ENCODE measurements around the gene CDON. TPM values are rescaled to one million over a fixed set of nuclear protein-coding genes. Genes with fewer than 3 reads are reported as not detected.

The CDON gene
- total RNA-seq, 1 experiment from 2014 or later: 10.1 TPM

DNA sequence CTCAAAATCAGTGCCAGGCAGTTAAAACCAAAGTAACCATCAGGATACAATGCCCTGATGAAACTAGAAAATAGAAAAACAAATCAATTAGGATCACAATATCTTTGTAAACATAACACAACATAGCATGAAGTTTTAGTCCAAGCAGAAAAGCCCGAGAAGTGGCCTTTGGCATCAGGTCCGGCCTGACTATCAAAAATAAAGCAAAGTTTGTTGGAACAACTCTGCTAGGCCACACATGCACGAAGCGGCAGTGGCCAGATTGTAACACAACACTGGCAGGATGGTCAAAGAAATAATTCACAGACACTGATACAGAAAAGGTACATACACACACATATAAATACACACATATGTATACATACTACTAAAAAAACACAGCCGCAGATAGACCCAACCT, 26.9 kb downstream of the CDON start:
- CTCF ChIA-PET: no interaction called here
- ATAC-seq: no peak

DNA sequence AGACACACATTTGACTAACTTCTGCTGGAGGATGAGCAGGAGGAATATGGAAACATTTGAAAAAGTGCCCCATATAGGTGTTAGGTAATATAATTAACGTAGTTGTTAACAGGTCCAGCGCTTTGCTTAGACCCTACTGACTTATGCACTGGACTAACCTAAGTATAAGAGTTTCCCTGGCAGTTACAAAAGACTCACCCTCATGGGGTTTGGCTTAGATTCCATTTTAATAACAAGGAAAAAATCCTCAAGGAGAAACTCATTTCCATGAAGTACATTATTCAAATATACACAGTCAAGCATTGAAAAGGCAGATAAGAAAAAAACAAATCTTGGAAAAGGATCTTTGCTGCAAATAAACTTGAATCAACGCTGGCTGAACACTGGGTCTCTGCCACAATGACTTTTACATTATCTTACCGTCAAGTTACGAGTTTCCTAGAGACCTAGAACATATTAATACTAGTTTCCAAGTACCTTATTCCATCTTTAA, 27.7 kb downstream of the CDON start:
- Histone ChIP-seq H3K79me2 (ENCODE audit: low read length) (no peaks in the 10 kb centered on the region), H3K4me3 (ENCODE audit: low read length) (no peak overlapping the region), H4K20me1 (ENCODE audit: low read length) (no peaks in the 10 kb centered on the region), H3K9ac (ENCODE audit: low read length) (no peak overlapping the region), H3K4me2 (ENCODE audit: low read length) (no peak overlapping the region), H3K27me3 (ENCODE audit: low read length) (no peaks in the 10 kb centered on the region), H2AFZ (ENCODE audit: low read length) (no peak overlapping the region), H3K9me3 (ENCODE audit: low read length) (no peaks in the 10 kb centered on the region), H3K36me3 (ENCODE audit: low read depth, low read length) (no peaks in the 10 kb centered on the region), H3K9me2 (replicated peaks; ENCODE audit: low read length) (no peaks in the 10 kb centered on the region), H3K4me1 (ENCODE audit: insufficient read depth, low read length) (peaks cover 14% of the 10 kb centered on the region), H3K27ac (ENCODE audit: low read length) (no peak overlapping the region), H3F3A (ENCODE audit: low read length, unreplicated experiment) (no peaks in the 10 kb centered on the region)
- intact Hi-C loops (cut with micrococcal nuclease): loop anchor here (10.0 kb wide), 1 partner anchor 50 kb away; no protein-coding TSS in a partner anchor
- POLR2A ChIA-PET (ENCODE audit: unreplicated experiment): no interaction called here
- CTCF ChIA-PET: no interaction called here
- BruUV-seq (replicated peaks): no TSS peak
- TF ChIP-seq EZH2 (IDR thresholded peaks at IDR 0.05; ENCODE audit: low read length, unreplicated experiment) (no peak), EZH2phosphoT487 (IDR thresholded peaks at IDR 0.05; ENCODE audit: borderline replicate concordance, low read length) (no peak)
- TF ChIP-seq, protein P1, sequence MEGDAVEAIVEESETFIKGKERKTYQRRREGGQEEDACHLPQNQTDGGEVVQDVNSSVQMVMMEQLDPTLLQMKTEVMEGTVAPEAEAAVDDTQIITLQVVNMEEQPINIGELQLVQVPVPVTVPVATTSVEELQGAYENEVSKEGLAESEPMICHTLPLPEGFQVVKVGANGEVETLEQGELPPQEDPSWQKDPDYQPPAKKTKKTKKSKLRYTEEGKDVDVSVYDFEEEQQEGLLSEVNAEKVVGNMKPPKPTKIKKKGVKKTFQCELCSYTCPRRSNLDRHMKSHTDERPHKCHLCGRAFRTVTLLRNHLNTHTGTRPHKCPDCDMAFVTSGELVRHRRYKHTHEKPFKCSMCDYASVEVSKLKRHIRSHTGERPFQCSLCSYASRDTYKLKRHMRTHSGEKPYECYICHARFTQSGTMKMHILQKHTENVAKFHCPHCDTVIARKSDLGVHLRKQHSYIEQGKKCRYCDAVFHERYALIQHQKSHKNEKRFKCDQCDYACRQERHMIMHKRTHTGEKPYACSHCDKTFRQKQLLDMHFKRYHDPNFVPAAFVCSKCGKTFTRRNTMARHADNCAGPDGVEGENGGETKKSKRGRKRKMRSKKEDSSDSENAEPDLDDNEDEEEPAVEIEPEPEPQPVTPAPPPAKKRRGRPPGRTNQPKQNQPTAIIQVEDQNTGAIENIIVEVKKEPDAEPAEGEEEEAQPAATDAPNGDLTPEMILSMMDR (conservative IDR thresholded peaks at IDR 0.05; ENCODE audit: low read depth, low read length): no peak
- ATAC-seq (no peak), DNase-seq (no peak)

More for the DNA sequence above, 26.9 kb downstream of the CDON start:
- Histone ChIP-seq H3K9me3 (ENCODE audit: low read length) (no peaks in the 10 kb centered on the region), H3K36me3 (ENCODE audit: low read depth, low read length) (no peaks in the 10 kb centered on the region), H4K20me1 (ENCODE audit: low read length) (no peaks in the 10 kb centered on the region), H2AFZ (ENCODE audit: low read length) (no peak overlapping the region), H3K4me1 (ENCODE audit: insufficient read depth, low read length) (peaks cover 18% of the 10 kb centered on the region), H3K27ac (ENCODE audit: low read length) (no peak overlapping the region), H3K79me2 (ENCODE audit: low read length) (no peaks in the 10 kb centered on the region), H3K4me3 (ENCODE audit: low read length) (no peak overlapping the region), H3K9ac (ENCODE audit: low read length) (no peak overlapping the region), H3K27me3 (ENCODE audit: low read length) (no peaks in the 10 kb centered on the region), H3F3A (ENCODE audit: low read length, unreplicated experiment) (no peaks in the 10 kb centered on the region), H3K9me2 (replicated peaks; ENCODE audit: low read length) (no peaks in the 10 kb centered on the region), H3K4me2 (ENCODE audit: low read length) (no peak overlapping the region)
- intact Hi-C loops (cut with micrococcal nuclease): loop anchor here (10.0 kb wide), 1 partner anchor 51 kb away; no protein-coding TSS in a partner anchor
- DNase-seq: no peak
- POLR2A ChIA-PET (ENCODE audit: unreplicated experiment): no interaction called here
- BruUV-seq (replicated peaks): no TSS peak
- TF ChIP-seq EZH2phosphoT487 (IDR thresholded peaks at IDR 0.05; ENCODE audit: borderline replicate concordance, low read length): no peak
- no peak for TF ChIP-seq EZH2 (IDR thresholded peaks at IDR 0.05; ENCODE audit: low read length, unreplicated experiment)
- TF ChIP-seq, protein P1 (conservative IDR thresholded peaks at IDR 0.05; ENCODE audit: low read depth, low read length): no peak

DNA sequence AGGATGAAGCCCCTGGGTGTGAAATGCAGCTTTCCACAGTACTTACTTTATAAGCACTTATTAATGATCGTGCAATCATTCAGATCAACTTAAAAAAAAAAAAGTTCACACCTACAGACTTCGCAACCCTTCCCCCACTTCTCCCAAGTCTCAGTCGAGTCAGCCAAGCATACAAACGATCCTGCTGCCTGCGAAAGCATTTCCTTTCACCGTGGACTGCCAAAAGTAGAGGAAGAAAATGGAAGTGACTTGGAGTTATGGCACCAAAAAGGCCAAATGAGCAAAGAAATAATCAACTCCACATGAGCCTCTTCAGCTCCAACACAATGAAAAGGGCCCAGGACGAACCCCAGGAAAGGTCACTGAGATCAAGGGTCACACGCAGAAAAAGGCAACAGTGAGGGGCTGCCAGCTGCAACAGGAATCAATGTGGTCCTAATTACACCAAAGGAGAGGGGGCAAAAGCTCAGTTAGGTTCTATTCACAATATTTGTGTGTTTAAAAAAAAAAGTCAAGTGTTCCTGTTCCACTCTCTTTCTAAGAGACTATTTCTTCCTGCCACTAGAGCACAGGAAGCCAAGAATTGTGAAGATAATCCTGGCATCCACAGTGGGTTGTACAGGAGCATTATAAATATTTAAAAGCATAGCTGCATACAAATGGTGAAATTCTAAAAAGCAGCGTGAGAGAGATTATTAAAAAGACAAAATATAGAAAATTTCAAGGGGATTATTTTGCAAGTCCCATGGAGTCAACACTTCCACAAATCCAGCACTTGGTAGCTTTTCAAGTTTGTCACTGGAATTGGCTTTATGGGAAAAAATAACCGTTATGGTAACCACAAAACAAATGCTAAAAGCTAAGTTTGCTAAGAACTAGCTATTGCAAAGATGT, 28.4 kb downstream of the CDON start:
- DNase-seq: no peak
- Histone ChIP-seq H3K4me1 (ENCODE audit: insufficient read depth, low read length) (peaks cover 7% of the 10 kb centered on the region), H3K27ac (ENCODE audit: low read length) (no peak overlapping the region), H3K27me3 (ENCODE audit: low read length) (no peaks in the 10 kb centered on the region), H3K9ac (ENCODE audit: low read length) (no peak overlapping the region), H3K4me2 (ENCODE audit: low read length) (no peak overlapping the region), H3K36me3 (ENCODE audit: low read depth, low read length) (no peaks in the 10 kb centered on the region), H4K20me1 (ENCODE audit: low read length) (no peaks in the 10 kb centered on the region), H2AFZ (ENCODE audit: low read length) (no peak overlapping the region), H3K79me2 (ENCODE audit: low read length) (no peaks in the 10 kb centered on the region), H3K4me3 (ENCODE audit: low read length) (no peak overlapping the region), H3K9me2 (replicated peaks; ENCODE audit: low read length) (no peaks in the 10 kb centered on the region), H3K9me3 (ENCODE audit: low read length) (no peaks in the 10 kb centered on the region), H3F3A (ENCODE audit: low read length, unreplicated experiment) (no peaks in the 10 kb centered on the region)
- no peak for ATAC-seq
- ChIA-PET POLR2A (ENCODE audit: unreplicated experiment) (no interaction called here), CTCF (no interaction called here)
- no TSS peak for BruUV-seq (replicated peaks)
- no peak for TF ChIP-seq EZH2phosphoT487 (IDR thresholded peaks at IDR 0.05; ENCODE audit: borderline replicate concordance, low read length)
- TF ChIP-seq, protein P1 (conservative IDR thresholded peaks at IDR 0.05; ENCODE audit: low read depth, low read length): no peak
- no peak for TF ChIP-seq EZH2 (IDR thresholded peaks at IDR 0.05; ENCODE audit: low read length, unreplicated experiment)
- intact Hi-C loops (cut with micrococcal nuclease): loop anchor here (10.0 kb wide), 1 partner anchor 49 kb away; no protein-coding TSS in a partner anchor
